Measurements from ENCODE around the gene CFAP161. TPM values are rescaled to one million over a fixed set of nuclear protein-coding genes. Genes with fewer than 3 reads are reported as not detected.

CFAP161 gene
- polyA plus RNA-seq, 3 donors, result not detected

- Mint-ChIP-seq H3K4me1 (peaks cover 4% of the 10 kb centered on the region), H3K4me3 (no peak overlapping the region), H3K9me3 (peaks cover 0 to 3% (median 0%) of the 10 kb centered on the region in 7 donors), H3K36me3 (no peaks in the 10 kb centered on the region), H3K27ac (no peak overlapping the region), H3K27me3 (ENCODE audit: low read depth in 3 of 3) (peaks cover 0 to 6% (median 3%) of the 10 kb centered on the region in 3 donors)
- Histone ChIP-seq H3K4me2 (replicated peaks; ENCODE audit: extremely low read depth, low read length, poor library complexity, severe bottlenecking) (no peak overlapping the region), H3K9ac (ENCODE audit: insufficient read depth, low read length, poor library complexity, severe bottlenecking) (no peak overlapping the region), H4K20me1 (ENCODE audit: insufficient read depth, low read length) (no peaks in the 10 kb centered on the region), H3K4me3 (replicated peaks in 1 of 3; ENCODE audit: low read depth in 2 of 3, low read length in 3 of 3) (no peak overlapping the region), H2AFZ (ENCODE audit: insufficient read depth, low read depth, low read length, poor library complexity, severe bottlenecking) (no peak overlapping the region), H3K4me1 (ENCODE audit: control insufficient read depth in 1 of 2, insufficient read depth in 2 of 2, low read length in 2 of 2) (no peaks in the 10 kb centered on the region), H3K27ac (ENCODE audit: low read depth in 1 of 2, low read length in 2 of 2) (no peak overlapping the region), H3K79me2 (ENCODE audit: insufficient read depth, low read length) (no peaks in the 10 kb centered on the region), H3K36me3 (replicated peaks in 1 of 2; ENCODE audit: control insufficient read depth in 1 of 2, insufficient read depth in 2 of 2, low read length in 2 of 2) (no peaks in the 10 kb centered on the region), H3K27me3 (ENCODE audit: control insufficient read depth in 2 of 2, insufficient read depth in 2 of 2, low read length in 2 of 2) (no peaks in the 10 kb centered on the region), H3K9me3 (replicated peaks in 1 of 2; ENCODE audit: control insufficient read depth in 1 of 2, insufficient read depth in 1 of 2, low read length in 2 of 2) (no peaks in the 10 kb centered on the region)
- no peak for DNase-seq
- no CpG with 5 or more reads among the region's 7 CpGs for WGBS (ENCODE audit: insufficient coverage)
- intact Hi-C loops (cut with micrococcal nuclease), result no loop called here
- no peak for TF ChIP-seq CTCF (IDR thresholded peaks at IDR 0.05)
These were observed 17.3 kb downstream of the CFAP161 start for GRCh38 chr15:81151389-81151788.

- H2AFZ ChIP-seq (ENCODE audit: insufficient read depth, low read depth, low read length, poor library complexity, severe bottlenecking), result no peak overlapping the region
- no peak overlapping the region for H3K4me3 ChIP-seq (replicated peaks in 1 of 3; ENCODE audit: low read depth in 2 of 3, low read length in 3 of 3)
- intact Hi-C loops (cut with micrococcal nuclease), result no loop called here
- no peak for TF ChIP-seq CTCF (IDR thresholded peaks at IDR 0.05)
- peaks cover 0 to 5% (median 2%) of the 10 kb centered on the region in 3 donors for H3K27me3 Mint-ChIP-seq (ENCODE audit: low read depth in 3 of 3)
- no peaks in the 10 kb centered on the region for H4K20me1 ChIP-seq (ENCODE audit: insufficient read depth, low read length)
- no peaks in the 10 kb centered on the region for H3K79me2 ChIP-seq (ENCODE audit: insufficient read depth, low read length)
- no peaks in the 10 kb centered on the region for H3K4me1 ChIP-seq (ENCODE audit: control insufficient read depth in 1 of 2, insufficient read depth in 2 of 2, low read length in 2 of 2)
- H3K36me3 ChIP-seq (replicated peaks in 1 of 2; ENCODE audit: control insufficient read depth in 1 of 2, insufficient read depth in 2 of 2, low read length in 2 of 2), result no peaks in the 10 kb centered on the region
- H3K4me2 ChIP-seq (replicated peaks; ENCODE audit: extremely low read depth, low read length, poor library complexity, severe bottlenecking), result no peak overlapping the region
- H3K4me3 Mint-ChIP-seq, result no peak overlapping the region
- no peaks in the 10 kb centered on the region for H3K9me3 ChIP-seq (replicated peaks in 1 of 2; ENCODE audit: control insufficient read depth in 1 of 2, insufficient read depth in 1 of 2, low read length in 2 of 2)
- H3K36me3 Mint-ChIP-seq, result no peaks in the 10 kb centered on the region
- peaks cover 4% of the 10 kb centered on the region for H3K4me1 Mint-ChIP-seq
- no peak overlapping the region for H3K27ac Mint-ChIP-seq
- no peak for DNase-seq
- no peak overlapping the region for H3K27ac ChIP-seq (ENCODE audit: low read depth in 1 of 2, low read length in 2 of 2)
- H3K9ac ChIP-seq (ENCODE audit: insufficient read depth, low read length, poor library complexity, severe bottlenecking), result no peak overlapping the region
- H3K9me3 Mint-ChIP-seq, result peaks cover 0 to 3% (median 0%) of the 10 kb centered on the region in 7 donors
- H3K27me3 ChIP-seq (ENCODE audit: control insufficient read depth in 2 of 2, insufficient read depth in 2 of 2, low read length in 2 of 2), result no peaks in the 10 kb centered on the region
- WGBS (ENCODE audit: insufficient coverage), result 100% methylated on average over 1 of the region's 4 CpGs
These were observed 18.3 kb downstream of the CFAP161 start for GRCh38 chr15:81152339-81152738.
